SU-DHL-6 (cell line): ENCODE results near the gene RAI2.

Experiments used
- H2AFZ ChIP-seq: fragments of 200-600 bp; sonication (generic); 2 replicates; pipeline ENCODE4 v1.6.1; 2014; ENCODE audit warnings: low read depth, mild to moderate bottlenecking, moderate library complexity, mixed read lengths, antibody characterized with exemption, low read length; ENCODE audit not compliant: severe bottlenecking
- H3F3A ChIP-seq: fragments of 200-600 bp; shearing (Covaris generic); 2 replicates; pipeline ENCODE4 v1.6.0; 2016; ENCODE audit warnings: antibody characterized with exemption, mild to moderate bottlenecking; ENCODE audit not compliant: insufficient read depth
- H3K27ac ChIP-seq: fragments of 200-600 bp; sonication (generic); 2 replicates; pipeline ENCODE4 v1.5.1; 2016; ENCODE audit warnings: low read depth, mild to moderate bottlenecking, low read length, moderate library complexity, mixed read lengths
- H3K27me3 ChIP-seq: fragments of 200-600 bp; sonication (generic), shearing (Covaris generic); 2 replicates; pipeline ENCODE4 v1.6.0; 2014; ENCODE audit warnings: mild to moderate bottlenecking, low read length
- H3K36me3 ChIP-seq: fragments of 200-600 bp; sonication (generic); 2 replicates; pipeline ENCODE4 v1.6.1; 2014; ENCODE audit warnings: mild to moderate bottlenecking, low read length, mixed read lengths
- H3K4me2 ChIP-seq: fragments of 300-600, 200-600 bp; shearing (Covaris generic), sonication (generic); 2 replicates; pipeline ENCODE4 v1.6.0; 2014; ENCODE audit warnings: low read length, low read depth, mild to moderate bottlenecking; ENCODE audit not compliant: poor library complexity, severe bottlenecking
- H3K4me3 ChIP-seq: fragments of 200-600 bp; sonication (generic); 2 replicates; pipeline ENCODE4 v1.5.1; 2014; ENCODE audit warnings: antibody characterized with exemption, low read length, mild to moderate bottlenecking, mixed read lengths; ENCODE audit not compliant: insufficient read depth, poor library complexity, severe bottlenecking
- H3K79me2 ChIP-seq: fragments of 200-600 bp; sonication (generic); 2 replicates; pipeline ENCODE4 v1.6.1; 2014; ENCODE audit warnings: mild to moderate bottlenecking, low read length, moderate library complexity; ENCODE audit not compliant: insufficient read depth
- H3K9ac ChIP-seq: fragments of 200-600 bp; sonication (generic); 2 replicates; pipeline ENCODE4 v1.7.0; 2014; ENCODE audit warnings: mild to moderate bottlenecking, low read length
- H3K9me2 ChIP-seq: fragments of 200-600 bp; sonication (generic); replicated peaks from 2 replicates; pipeline ENCODE4 v1.6.1; 2014; ENCODE audit warnings: low read length; ENCODE audit not compliant: insufficient read depth
- H3K9me3 ChIP-seq: fragments of 200-600 bp; sonication (generic); 2 replicates; pipeline ENCODE4 v1.6.1; 2014; ENCODE audit warnings: low read length, mixed read lengths; ENCODE audit not compliant: insufficient read depth
- H4K20me1 ChIP-seq: fragments of 200-600 bp; sonication (generic); 2 replicates; pipeline ENCODE4 v1.6.1; 2014; ENCODE audit warnings: low read depth, mild to moderate bottlenecking, antibody characterized with exemption, low read length, moderate library complexity, mixed read lengths
- EZH2phosphoT487 ChIP-seq: fragments of 200-600 bp; sonication (generic), shearing (Covaris generic); conservative IDR thresholded peaks from 2 replicates; pipeline ENCODE4 v1.6.1; 2018; ENCODE audit warnings: mild to moderate bottlenecking, antibody characterized with exemption, low read length, moderate library complexity, mixed read lengths
- TF ChIP-seq, protein P1 (sequence below): fragments of 200-600 bp; sonication (generic); IDR thresholded peaks from one replicate; pipeline ENCODE4 v1.5.1; 2017; ENCODE audit warnings: antibody characterized with exemption, mild to moderate bottlenecking, low read length, moderate library complexity; ENCODE audit not compliant: insufficient read depth, poor library complexity, severe bottlenecking

The RAI2 gene

DNA sequence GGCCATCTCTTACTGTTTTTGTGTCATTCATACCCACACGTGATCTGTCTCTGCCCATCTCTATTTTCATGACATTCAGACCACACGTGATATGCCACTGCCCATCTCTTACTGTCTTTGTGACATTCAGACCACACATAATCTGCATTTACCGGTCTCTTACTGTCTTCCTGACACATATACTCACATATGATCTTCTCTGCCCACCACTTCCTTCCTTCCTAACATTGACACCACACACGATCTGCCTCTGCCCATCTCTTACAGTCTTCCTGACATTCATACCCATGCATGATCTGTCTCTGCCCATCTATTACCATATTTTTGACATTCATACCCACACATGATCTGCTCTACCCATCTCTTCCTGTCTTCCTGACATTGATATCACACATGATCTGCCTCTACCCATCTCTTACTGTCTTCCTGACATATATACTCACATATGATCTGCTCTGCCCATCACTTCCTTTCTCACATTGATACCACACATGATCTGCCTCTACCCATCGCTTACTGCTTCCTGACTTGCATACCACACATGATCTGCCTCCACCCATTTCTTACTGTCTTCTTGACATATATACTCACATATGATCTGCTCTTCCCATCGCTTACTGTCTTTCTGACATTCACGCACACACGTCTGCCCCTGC lies 87.7 kb downstream of the RAI2 start:
- H4K20me1 ChIP-seq, result no peaks in the 10 kb centered on the region
- TF ChIP-seq EZH2phosphoT487, result no peak
- TF ChIP-seq, protein P1, sequence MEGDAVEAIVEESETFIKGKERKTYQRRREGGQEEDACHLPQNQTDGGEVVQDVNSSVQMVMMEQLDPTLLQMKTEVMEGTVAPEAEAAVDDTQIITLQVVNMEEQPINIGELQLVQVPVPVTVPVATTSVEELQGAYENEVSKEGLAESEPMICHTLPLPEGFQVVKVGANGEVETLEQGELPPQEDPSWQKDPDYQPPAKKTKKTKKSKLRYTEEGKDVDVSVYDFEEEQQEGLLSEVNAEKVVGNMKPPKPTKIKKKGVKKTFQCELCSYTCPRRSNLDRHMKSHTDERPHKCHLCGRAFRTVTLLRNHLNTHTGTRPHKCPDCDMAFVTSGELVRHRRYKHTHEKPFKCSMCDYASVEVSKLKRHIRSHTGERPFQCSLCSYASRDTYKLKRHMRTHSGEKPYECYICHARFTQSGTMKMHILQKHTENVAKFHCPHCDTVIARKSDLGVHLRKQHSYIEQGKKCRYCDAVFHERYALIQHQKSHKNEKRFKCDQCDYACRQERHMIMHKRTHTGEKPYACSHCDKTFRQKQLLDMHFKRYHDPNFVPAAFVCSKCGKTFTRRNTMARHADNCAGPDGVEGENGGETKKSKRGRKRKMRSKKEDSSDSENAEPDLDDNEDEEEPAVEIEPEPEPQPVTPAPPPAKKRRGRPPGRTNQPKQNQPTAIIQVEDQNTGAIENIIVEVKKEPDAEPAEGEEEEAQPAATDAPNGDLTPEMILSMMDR, result no peak
- H3K9ac ChIP-seq, result no peak overlapping the region
- H3K27me3 ChIP-seq, result no peaks in the 10 kb centered on the region
- H3K4me3 ChIP-seq, result no peak overlapping the region
- H3K79me2 ChIP-seq, result no peaks in the 10 kb centered on the region
- H3K36me3 ChIP-seq, result no peaks in the 10 kb centered on the region
- no peaks in the 10 kb centered on the region for H3K9me3 ChIP-seq
- no peak overlapping the region for H2AFZ ChIP-seq
- no peak overlapping the region for H3K27ac ChIP-seq
- no peaks in the 10 kb centered on the region for H3K9me2 ChIP-seq
- no peaks in the 10 kb centered on the region for H3F3A ChIP-seq
- H3K4me2 ChIP-seq, result no peak overlapping the region

DNA sequence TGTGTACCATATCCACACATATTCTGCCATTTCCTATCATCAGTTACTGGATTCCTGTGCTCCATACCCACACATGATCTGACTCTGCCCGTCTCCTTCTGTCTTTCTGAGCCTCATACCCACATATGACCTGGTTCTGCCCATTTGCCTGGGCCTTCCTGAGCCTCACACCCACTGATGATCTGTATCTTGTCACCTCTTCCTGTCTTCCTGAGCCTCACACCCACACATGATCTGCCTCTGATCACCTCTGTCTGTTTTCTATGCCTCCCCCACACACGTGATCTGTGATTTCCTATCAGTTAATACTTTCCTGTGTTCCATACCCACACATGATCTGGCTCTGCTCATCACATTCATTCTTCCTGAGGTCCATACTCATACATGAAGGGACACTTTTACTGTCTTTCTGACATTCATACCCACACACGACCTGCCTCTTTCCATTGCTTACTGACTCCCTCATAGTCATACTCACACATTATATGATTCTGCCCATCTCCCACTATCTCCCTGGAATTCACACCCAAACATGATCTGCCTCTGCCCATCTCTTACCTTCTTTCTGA lies 91.3 kb downstream of the RAI2 start:
- Histone ChIP-seq H3K4me3 (no peak overlapping the region), H3K4me2 (no peak overlapping the region), H3K27ac (no peak overlapping the region), H2AFZ (no peak overlapping the region), H3K27me3 (no peaks in the 10 kb centered on the region), H3K9me3 (no peaks in the 10 kb centered on the region), H3K9ac (no peak overlapping the region), H3K36me3 (no peaks in the 10 kb centered on the region), H3K9me2 (no peaks in the 10 kb centered on the region), H4K20me1 (no peaks in the 10 kb centered on the region), H3K79me2 (no peaks in the 10 kb centered on the region), H3F3A (no peaks in the 10 kb centered on the region)
- TF ChIP-seq EZH2phosphoT487, result no peak
- TF ChIP-seq, protein P1, result no peak

DNA sequence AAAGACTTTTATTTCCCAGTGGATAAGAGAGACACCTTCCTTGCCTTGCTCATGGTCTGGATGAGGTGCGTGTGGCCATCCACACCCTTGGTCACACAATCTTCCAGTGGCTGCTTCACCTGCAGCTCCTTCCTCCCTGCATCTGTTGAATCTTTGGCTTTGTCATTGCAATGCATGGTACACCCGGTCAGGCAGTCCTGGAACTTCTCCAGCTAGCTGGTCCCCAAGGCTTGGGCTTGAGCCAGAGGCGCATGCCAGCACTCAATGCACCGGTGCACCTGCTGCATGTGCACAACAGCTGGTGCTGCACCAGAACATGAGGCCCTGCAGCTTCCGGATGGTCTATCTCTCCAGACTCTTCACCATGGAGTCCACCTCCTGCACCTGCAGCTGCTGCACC lies 92.1 kb downstream of the RAI2 start:
- Histone ChIP-seq H3K36me3 (no peaks in the 10 kb centered on the region), H2AFZ (no peak overlapping the region), H3K4me2 (no peak overlapping the region), H3K9me2 (no peaks in the 10 kb centered on the region), H4K20me1 (no peaks in the 10 kb centered on the region), H3K4me3 (no peak overlapping the region), H3K9ac (no peak overlapping the region), H3K27me3 (no peaks in the 10 kb centered on the region), H3F3A (no peaks in the 10 kb centered on the region), H3K27ac (no peak overlapping the region), H3K79me2 (no peaks in the 10 kb centered on the region), H3K9me3 (no peaks in the 10 kb centered on the region)
- TF ChIP-seq EZH2phosphoT487, result no peak
- TF ChIP-seq, protein P1, result no peak
